GM23338 (cell line): Measurements from ENCODE around the gene JUP. TPM values are rescaled to one million over a fixed set of nuclear protein-coding genes. Genes with fewer than 3 reads are reported as not detected.

Experiments used
- ATAC-seq: fragments of 200-7000 bp; cut with Tn5 transposase; 3 replicates; pipeline ENCODE4 v1.9.1; 2020
- DNase-seq: peaks from one replicate; pipeline ENCODE4 v3.0.0-alpha.2; 2015; ENCODE audit warnings: low spot score
- H2AFZ ChIP-seq: fragments of 200-600 bp; sonication (generic); 2 replicates; pipeline ENCODE4 v1.8.0; 2016; ENCODE audit warnings: antibody characterized with exemption, mild to moderate bottlenecking, moderate library complexity
- H3F3A ChIP-seq: fragments of 200-600 bp; sonication (generic); replicated peaks from 2 replicates; pipeline ENCODE4 v1.8.0; 2017; ENCODE audit warnings: antibody characterized with exemption, mixed run types, low read depth
- H3K27ac ChIP-seq: fragments of 200-600 bp; sonication (generic); 2 replicates; pipeline ENCODE4 v1.6.1; 2016; ENCODE audit warnings: low read depth
- H3K27me3 ChIP-seq: fragments of 200-600 bp; sonication (generic); 2 replicates; pipeline ENCODE4 v1.8.0; 2016; ENCODE audit warnings: mild to moderate bottlenecking, mixed run types, moderate library complexity; ENCODE audit not compliant: insufficient read depth
- H3K36me3 ChIP-seq: fragments of 200-600 bp; sonication (generic); 2 replicates; pipeline ENCODE4 v1.8.0; 2016; ENCODE audit warnings: mild to moderate bottlenecking; ENCODE audit not compliant: insufficient read depth
- H3K4me1 ChIP-seq: fragments of 200-600 bp; sonication (generic); 2 replicates; pipeline ENCODE4 v1.8.0; 2016; ENCODE audit warnings: mild to moderate bottlenecking, moderate library complexity; ENCODE audit not compliant: insufficient read depth
- H3K4me2 ChIP-seq: fragments of 200-600 bp; sonication (generic); 2 replicates; pipeline ENCODE4 v1.7.1; 2017; ENCODE audit warnings: mixed run types
- H3K4me3 ChIP-seq: fragments of 200-600 bp; sonication (generic); 2 replicates; pipeline ENCODE4 v1.6.1; 2016; ENCODE audit warnings: mixed run types
- H3K79me2 ChIP-seq: fragments of 200-600 bp; sonication (generic); replicated peaks from 2 replicates; pipeline ENCODE4 v1.8.0; 2017; ENCODE audit warnings: mild to moderate bottlenecking; ENCODE audit not compliant: insufficient read depth
- H3K9me2 ChIP-seq: fragments of 200-600 bp; sonication (generic); 2 replicates; pipeline ENCODE4 v1.8.0; 2017; ENCODE audit not compliant: insufficient read depth
- H4K20me1 ChIP-seq: fragments of 200-600 bp; sonication (generic); replicated peaks from 2 replicates; pipeline ENCODE4 v1.8.0; 2017; ENCODE audit warnings: mild to moderate bottlenecking; ENCODE audit not compliant: insufficient read depth
- H3K27ac Mint-ChIP-seq: 2 replicates; pipeline ENCODE4 v1.8.0; 2020; ENCODE audit warnings: inconsistent platforms, mild to moderate bottlenecking, moderate library complexity, mixed read lengths
- H3K27me3 Mint-ChIP-seq: 3 replicates; pipeline ENCODE4 v1.8.0; 2022; ENCODE audit warnings: low read depth, mild to moderate bottlenecking, moderate library complexity, mixed read lengths, inconsistent platforms; ENCODE audit not compliant: insufficient read depth, poor library complexity
- H3K36me3 Mint-ChIP-seq: 3 replicates; pipeline ENCODE4 v1.8.0; 2021; ENCODE audit warnings: low read depth, mild to moderate bottlenecking, inconsistent platforms, moderate library complexity, mixed read lengths
- H3K4me1 Mint-ChIP-seq: 3 replicates; pipeline ENCODE4 v1.8.0; 2020; ENCODE audit warnings: mild to moderate bottlenecking, inconsistent platforms, mixed read lengths
- H3K4me3 Mint-ChIP-seq: 3 replicates; pipeline ENCODE4 v1.8.0; 2021; ENCODE audit warnings: moderate library complexity, mild to moderate bottlenecking, inconsistent platforms, mixed read lengths
- H3K9me3 Mint-ChIP-seq: 3 replicates; pipeline ENCODE4 v1.8.0; 2020; ENCODE audit warnings: moderate library complexity, mild to moderate bottlenecking, inconsistent platforms, mixed read lengths
- CREB1 ChIP-seq: fragments of 250-450 bp; sonication (Bioruptor Pico); IDR thresholded peaks from 2 replicates; pipeline ENCODE4 v1.5.0; 2020; ENCODE audit warnings: low read depth, mild to moderate bottlenecking, moderate library complexity
- CTCF ChIP-seq, 2 experiments: fragments of 200-600 bp in 1 of 2; sonication (generic) in 1 of 2; conservative IDR thresholded peaks; 2 replicates each; pipeline versions ENCODE4 v1.5.1 to v1.6.1; 2016 to 2017; ENCODE audit warnings: antibody characterized with exemption in 2 of 2, low read depth in 2 of 2, mild to moderate bottlenecking in 2 of 2, moderate library complexity in 1 of 2
- ETS1 ChIP-seq: IDR thresholded peaks from 2 replicates; pipeline ENCODE4 v1.6.1; 2016; ENCODE audit warnings: antibody characterized with exemption
- EZH2 ChIP-seq: fragments of 200-600 bp; sonication (generic); IDR thresholded peaks from one replicate; pipeline ENCODE4 v1.8.0; 2017; ENCODE audit warnings: antibody characterized with exemption, mild to moderate bottlenecking, low read depth; ENCODE audit not compliant: unreplicated experiment
- JUNB ChIP-seq: IDR thresholded peaks from one replicate; pipeline ENCODE4 v1.6.1; 2016; ENCODE audit warnings: antibody characterized with exemption; ENCODE audit not compliant: unreplicated experiment
- NANOG ChIP-seq: IDR thresholded peaks from 2 replicates; pipeline ENCODE4 v1.6.1; 2016; ENCODE audit warnings: antibody characterized with exemption, borderline replicate concordance
- POLR2AphosphoS5 ChIP-seq: IDR thresholded peaks from 2 replicates; pipeline ENCODE4 v1.6.1; 2016; ENCODE audit warnings: antibody characterized with exemption, low read depth
- REST ChIP-seq: IDR thresholded peaks from one replicate; pipeline ENCODE4 v1.6.1; 2018; ENCODE audit warnings: antibody characterized with exemption; ENCODE audit not compliant: unreplicated experiment
- ZNF331 ChIP-seq: fragments of 250-450 bp; sonication (Bioruptor Pico); IDR thresholded peaks from 2 replicates; pipeline ENCODE4 v1.5.0; 2020; ENCODE audit warnings: low read depth, mild to moderate bottlenecking, moderate library complexity
- ZNF462 ChIP-seq: fragments of 250-450 bp; sonication (Bioruptor Pico); IDR thresholded peaks from 2 replicates; pipeline ENCODE4 v1.5.0; 2020; ENCODE audit warnings: mild to moderate bottlenecking, moderate library complexity
- polyA plus RNA-seq: library from polyadenylated mRNA; unstranded; fragments of >200 nt; fragmentation: Nextera tagmentation; extraction: Ambion mirVana; gene quantifications from 2 replicates; pipeline ENCODE4 v1.2.1, GENCODE V29; 2016
- total RNA-seq: library from RNA; depleted of rRNA; stranded (reverse); fragments of >200 nt; shearing (Covaris generic); gene quantifications from 2 replicates; pipeline ENCODE4 v1.2.3, GENCODE V29; 2014

JUP gene
- total and polyA plus RNA-seq, 2 experiments from 2014 or later, result 45.5 to 177 TPM

- TF ChIP-seq ZNF462 (no peak), EZH2 (no peak), ETS1 (no peak), POLR2AphosphoS5 (no peak), ZNF331 (CRISPR knock-in tag) (no peak)
Measured at GRCh38 chr17:41796121-41796895, 9.8 kb upstream of the JUP start (continued).

GRCh38 chr17:41794540-41794975 is 8.0 kb upstream of the JUP start:
- Histone ChIP-seq H3K9me2 (no peaks in the 10 kb centered on the region), H3K4me3 (peak overlapping the region; percentile 42; the same call in 1 of the 2 replicates), H3K4me2 (peak overlapping the region; percentile 77), H3K79me2 (no peaks in the 10 kb centered on the region), H3K27me3 (peaks cover 42% of the 10 kb centered on the region), H3K36me3 (no peaks in the 10 kb centered on the region), H3F3A (peaks cover 13% of the 10 kb centered on the region; the same call in 1 of the 2 replicates), H2AFZ (no peak overlapping the region), H4K20me1 (no peaks in the 10 kb centered on the region), H3K27ac (no peak overlapping the region), H3K4me1 (peaks cover 31% of the 10 kb centered on the region)
- no peak overlapping the region for H3K27ac Mint-ChIP-seq
- H3K27me3 Mint-ChIP-seq, result peaks cover 49% of the 10 kb centered on the region
- no peaks in the 10 kb centered on the region for H3K9me3 Mint-ChIP-seq
- H3K4me3 Mint-ChIP-seq, result no peak overlapping the region
- no peak for ATAC-seq
- no peak for DNase-seq
- peaks cover 39% of the 10 kb centered on the region for H3K4me1 Mint-ChIP-seq
- H3K36me3 Mint-ChIP-seq, result no peaks in the 10 kb centered on the region; the same call in 2 of the 3 replicates
- TF ChIP-seq CTCF (conservative IDR thresholded peaks at IDR 0.05; ENCODE audit: low read depth in 2 of 2), result no peak
- no peak for TF ChIP-seq EZH2
- no peak for TF ChIP-seq JUNB
- no peak for TF ChIP-seq ZNF331 (CRISPR knock-in tag)
- TF ChIP-seq NANOG, result no peak
- TF ChIP-seq POLR2AphosphoS5, result no peak
- TF ChIP-seq REST, result no peak
- TF ChIP-seq CREB1, result no peak
